Esophagus squamous epithelium (tissue), 5 donors: ENCODE results near the gene SEMA7A. TPM values are rescaled to one million over a fixed set of nuclear protein-coding genes. Genes with fewer than 3 reads are reported as not detected.

Experiments used
- DNase-seq: peaks from one replicate; lab custom pipeline; 2025; lab: John Stamatoyannopoulos, UW
- H3K27ac ChIP-seq, 4 donors: fragments of 200-600 bp; sonication (generic); one replicate each; pipeline ENCODE4 v1.5.1; 2016 to 2019; ENCODE audit warnings: mild to moderate bottlenecking in 1 of 4
- H3K27me3 ChIP-seq, 4 donors: fragments of 200-600 bp; sonication (generic); 1 replicate in 3 of 4; 2 replicates in 1 of 4; pipeline versions ENCODE4 v1.5.1 to v1.6.0; 2017 to 2021; ENCODE audit warnings: antibody characterized with exemption in 1 of 4
- H3K36me3 ChIP-seq, 3 donors: fragments of 200-600 bp; sonication (generic); one replicate each; pipeline ENCODE4 v1.5.1; 2016 to 2019
- H3K4me1 ChIP-seq, 3 donors: fragments of 200-600 bp; sonication (generic); one replicate each; pipeline ENCODE4 v1.5.1; 2017 to 2019
- H3K4me3 ChIP-seq, 4 donors: fragments of 200-600 bp; sonication (generic); 1 replicate in 3 of 4; 2 replicates in 1 of 4; pipeline ENCODE4 v1.5.1; 2016 to 2019; ENCODE audit warnings: mild to moderate bottlenecking in 2 of 4, moderate library complexity in 1 of 4
- H3K9me3 ChIP-seq, 3 donors: fragments of 200-600 bp; sonication (generic); one replicate each; pipeline ENCODE4 v1.5.1; 2016 to 2019
- POLR2A ChIP-seq, 4 donors: fragments of 450-650 bp; IDR thresholded peaks; one replicate each; pipeline ENCODE4 v1.6.1; 2017; ENCODE audit warnings: antibody characterized with exemption in 4 of 4, mild to moderate bottlenecking in 4 of 4, moderate library complexity in 3 of 4
- WGBS, 2 donors: methylation state at CpG; one replicate each; pipeline ENCODE4 v1.1.5; 2018; 5-methylcytosine and 5-hydroxymethylcytosine counted together
- intact Hi-C: fragments of 100-400 bp; cut with DNase I; formaldehyde crosslinking; loops from one replicate; pipeline ENCODE4 v1.15.0; 2022
- total RNA-seq, 4 donors: library from RNA; depleted of rRNA; stranded (reverse); fragments of >200 nt; gene quantifications; one replicate each; pipeline ENCODE4 v1.1.0, GENCODE V29; 2016
- TF ChIP-seq, protein P1 (sequence below), 6 experiments: fragments of 450-650 bp in 4 of 6; fragments of 200-600 bp in 2 of 6; sonication (generic) in 2 of 6; IDR thresholded peaks; one replicate each; pipeline ENCODE4 v1.5.1; 2016 to 2019; ENCODE audit warnings: antibody characterized with exemption in 6 of 6, mild to moderate bottlenecking in 4 of 6, moderate library complexity in 4 of 6
- donor health status: DM: yes; HTN: yes; CAD: no.

Gene SEMA7A
- total RNA-seq, 4 donors from 2014 or later = 1.2 to 7.5 (median 2.9) TPM

DNA sequence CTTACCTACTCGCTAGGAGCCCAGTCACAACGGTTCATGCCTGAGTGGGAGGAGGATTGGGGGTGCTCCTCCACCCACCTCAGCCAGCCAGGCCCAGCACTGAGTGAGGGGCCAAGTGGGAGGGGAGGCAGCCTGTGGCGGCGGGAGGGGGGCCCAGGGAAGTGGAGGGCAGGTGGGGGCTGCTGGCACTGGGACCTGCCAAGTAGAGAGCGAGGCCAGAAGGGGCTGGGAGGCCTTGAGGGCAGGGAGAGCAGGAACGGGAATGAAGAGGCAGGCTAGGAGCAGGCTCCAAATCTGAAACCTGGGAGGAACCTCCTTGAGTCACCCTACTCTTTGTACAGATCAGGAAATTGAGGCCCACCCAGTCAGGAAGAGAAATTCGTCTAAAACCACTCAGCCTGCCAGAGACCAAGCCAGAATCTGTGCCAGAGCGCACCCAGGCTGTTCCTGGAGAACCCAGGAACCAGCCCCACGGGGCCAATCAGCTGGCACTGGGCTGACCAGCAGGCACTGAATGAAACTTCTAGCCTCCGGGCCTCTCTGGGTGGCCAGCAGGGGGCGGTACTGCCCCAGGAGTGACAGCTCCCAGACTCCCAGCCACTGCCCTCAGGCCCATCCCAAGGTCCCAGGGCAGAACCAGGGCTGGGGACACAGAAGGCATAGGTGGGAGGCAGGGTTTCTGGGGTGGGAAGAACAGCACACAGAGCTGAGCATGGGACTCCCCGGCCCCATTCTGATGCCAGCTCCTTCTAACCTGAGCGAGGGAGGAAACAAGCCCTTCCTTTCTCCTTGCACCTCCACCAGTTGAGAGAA is 51.5 kb downstream of the SEMA7A start:
- no peaks in the 10 kb centered on the region for H3K9me3 ChIP-seq
- 36 to 49% methylated on average over 7 to 9 of the region's 13 CpGs for WGBS, 2 donors
- intact Hi-C loops = loop anchor here (2.0 kb wide), 1 partner anchor 53 kb away; no protein-coding TSS in a partner anchor
- H3K4me3 ChIP-seq = no peak overlapping the region
- peaks cover 13 to 55% (median 23%) of the 10 kb centered on the region in 3 donors for H3K4me1 ChIP-seq
- H3K36me3 ChIP-seq = no peaks in the 10 kb centered on the region
- peaks cover 0 to 15% (median 0%) of the 10 kb centered on the region in 4 donors for H3K27me3 ChIP-seq
- H3K27ac ChIP-seq = no peak overlapping the region
- TF ChIP-seq, protein P1, sequence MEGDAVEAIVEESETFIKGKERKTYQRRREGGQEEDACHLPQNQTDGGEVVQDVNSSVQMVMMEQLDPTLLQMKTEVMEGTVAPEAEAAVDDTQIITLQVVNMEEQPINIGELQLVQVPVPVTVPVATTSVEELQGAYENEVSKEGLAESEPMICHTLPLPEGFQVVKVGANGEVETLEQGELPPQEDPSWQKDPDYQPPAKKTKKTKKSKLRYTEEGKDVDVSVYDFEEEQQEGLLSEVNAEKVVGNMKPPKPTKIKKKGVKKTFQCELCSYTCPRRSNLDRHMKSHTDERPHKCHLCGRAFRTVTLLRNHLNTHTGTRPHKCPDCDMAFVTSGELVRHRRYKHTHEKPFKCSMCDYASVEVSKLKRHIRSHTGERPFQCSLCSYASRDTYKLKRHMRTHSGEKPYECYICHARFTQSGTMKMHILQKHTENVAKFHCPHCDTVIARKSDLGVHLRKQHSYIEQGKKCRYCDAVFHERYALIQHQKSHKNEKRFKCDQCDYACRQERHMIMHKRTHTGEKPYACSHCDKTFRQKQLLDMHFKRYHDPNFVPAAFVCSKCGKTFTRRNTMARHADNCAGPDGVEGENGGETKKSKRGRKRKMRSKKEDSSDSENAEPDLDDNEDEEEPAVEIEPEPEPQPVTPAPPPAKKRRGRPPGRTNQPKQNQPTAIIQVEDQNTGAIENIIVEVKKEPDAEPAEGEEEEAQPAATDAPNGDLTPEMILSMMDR (IDR thresholded peaks at IDR 0.05) = peak; percentile 90 to 96 (median 94)
- TF ChIP-seq POLR2A (IDR thresholded peaks at IDR 0.05) = no peak
- no peak for DNase-seq

DNA sequence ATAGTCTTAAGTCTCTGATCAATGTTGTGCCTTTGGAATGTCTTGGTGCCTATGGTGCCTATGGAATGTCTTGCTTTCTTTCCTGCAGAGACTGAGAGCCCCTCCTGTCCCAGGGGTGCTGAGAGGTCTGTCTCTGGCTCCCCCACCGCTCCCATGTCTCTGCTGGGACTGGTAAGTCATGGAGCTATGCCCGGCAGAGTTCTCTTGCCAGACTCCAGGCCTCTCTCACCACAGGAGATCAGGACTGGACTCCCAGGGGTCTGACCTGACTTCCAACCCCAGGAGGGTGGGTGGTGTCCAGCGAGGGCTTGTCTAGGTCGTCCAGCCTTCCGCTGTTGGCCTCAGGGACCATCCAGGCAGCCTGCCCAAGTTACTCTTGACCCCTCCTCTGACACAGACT is 52.3 kb downstream of the SEMA7A start:
- Histone ChIP-seq H3K4me3 (no peak overlapping the region), H3K27me3 (peaks cover 0 to 15% (median 0%) of the 10 kb centered on the region in 4 donors), H3K9me3 (no peaks in the 10 kb centered on the region), H3K27ac (no peak overlapping the region), H3K36me3 (no peaks in the 10 kb centered on the region), H3K4me1 (peaks cover 13 to 53% (median 23%) of the 10 kb centered on the region in 3 donors)
- no peak for TF ChIP-seq POLR2A (IDR thresholded peaks at IDR 0.05)
- TF ChIP-seq, protein P1 (IDR thresholded peaks at IDR 0.05) = no peak
- 63 to 69% methylated on average over 3 of the region's 5 CpGs for WGBS, 2 donors
- intact Hi-C loops = no loop called here
- DNase-seq = no peak

DNA sequence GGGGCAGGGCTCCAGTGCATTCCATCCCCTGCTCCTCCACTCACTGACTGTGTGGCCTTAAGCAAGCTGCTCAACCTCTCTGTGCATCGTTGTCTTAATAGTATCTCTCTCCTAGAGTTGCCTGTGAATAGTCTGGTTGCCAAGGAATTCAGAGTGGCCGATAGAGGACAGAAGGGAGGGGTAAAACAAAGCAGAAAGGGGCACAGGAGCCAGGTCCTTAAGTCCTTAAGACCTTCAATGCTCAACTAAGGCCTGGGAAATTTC is 52.6 kb downstream of the SEMA7A start:
- DNase-seq = no peak
- peaks cover 0 to 15% (median 0%) of the 10 kb centered on the region in 4 donors for H3K27me3 ChIP-seq
- H3K4me1 ChIP-seq = peaks cover 13 to 49% (median 21%) of the 10 kb centered on the region in 3 donors
- WGBS, 2 donors = 60 to 75% methylated on average over 1 to 2 of the region's 2 CpGs
- no peaks in the 10 kb centered on the region for H3K36me3 ChIP-seq
- TF ChIP-seq, protein P1 (IDR thresholded peaks at IDR 0.05) = no peak
- TF ChIP-seq POLR2A (IDR thresholded peaks at IDR 0.05) = no peak
- H3K27ac ChIP-seq = no peak overlapping the region
- H3K9me3 ChIP-seq = no peaks in the 10 kb centered on the region
- intact Hi-C loops = no loop called here
- H3K4me3 ChIP-seq = no peak overlapping the region

DNA sequence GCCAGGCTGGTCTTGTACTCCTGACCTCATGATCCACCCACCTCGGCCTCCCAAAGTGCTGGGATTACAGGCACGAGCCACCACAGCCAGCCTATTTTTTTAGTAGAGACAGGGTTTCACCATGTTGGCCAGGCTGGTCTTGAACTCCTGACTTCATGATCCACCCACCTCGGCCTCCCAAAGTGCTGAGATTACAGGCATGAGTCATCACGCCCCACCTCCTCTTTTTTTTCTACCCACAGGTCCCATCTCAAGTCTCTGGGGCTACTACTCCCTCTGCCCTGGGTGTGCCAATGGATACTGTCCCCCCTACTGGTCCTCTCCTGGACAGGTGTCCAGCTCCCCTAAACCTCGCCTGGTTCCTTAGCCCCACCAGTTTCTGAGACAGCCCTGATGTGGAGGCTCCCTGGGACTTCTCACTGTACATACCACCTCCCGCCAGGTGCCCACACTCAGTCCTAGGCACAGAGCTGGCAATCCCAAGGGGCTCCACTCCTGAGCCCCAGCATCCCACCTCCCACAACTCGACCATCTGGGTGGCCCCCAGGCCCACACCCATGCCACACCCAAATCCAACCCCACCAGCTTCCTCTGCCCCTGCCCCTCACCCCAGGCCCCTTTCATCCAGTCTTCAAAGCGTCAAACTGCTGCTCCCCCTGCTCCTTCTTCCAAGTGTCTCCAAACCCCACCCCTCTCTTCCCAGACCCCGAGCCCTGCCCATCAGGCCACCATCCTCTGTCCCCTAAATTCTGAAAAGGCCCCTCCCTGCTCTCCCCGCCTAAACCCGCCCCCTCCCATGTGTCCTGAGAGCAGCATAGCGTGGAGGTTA is 53.2 kb downstream of the SEMA7A start:
- DNase-seq = no peak
- H3K27ac ChIP-seq = no peak overlapping the region
- H3K27me3 ChIP-seq = peaks cover 0 to 15% (median 0%) of the 10 kb centered on the region in 4 donors
- intact Hi-C loops = no loop called here
- no peaks in the 10 kb centered on the region for H3K36me3 ChIP-seq
- WGBS, 2 donors = 59 to 72% methylated on average over 9 to 12 of the region's 12 CpGs
- H3K4me1 ChIP-seq = peaks cover 12 to 44% (median 16%) of the 10 kb centered on the region in 3 donors
- H3K4me3 ChIP-seq = no peak overlapping the region
- H3K9me3 ChIP-seq = no peaks in the 10 kb centered on the region
- TF ChIP-seq, protein P1 (IDR thresholded peaks at IDR 0.05) = no peak
- no peak for TF ChIP-seq POLR2A (IDR thresholded peaks at IDR 0.05)
